Omental fat pad (tissue), 4 donors: Measurements from ENCODE around the gene QSER1. TPM values are rescaled to one million over a fixed set of nuclear protein-coding genes. Genes with fewer than 3 reads are reported as not detected.
"Not testable (repeated sequence)": the region's sequence is repeated elsewhere in the genome, so short reads cannot be mapped to it uniquely, and the experiment has no call there.

Experiments
- ATAC-seq: fragments of 150-250 bp; one replicate; pipeline ENCODE4 v1.9.1; 2016; ENCODE audit warnings: mild to moderate bottlenecking, moderate library complexity; ENCODE audit not compliant: low FRiP score
- DNase-seq: peaks from one replicate; pipeline ENCODE4 v3.0.0-alpha.2; 2019; ENCODE audit warnings: low spot score
- CTCF ChIP-seq, 3 donors: fragments of 450-650 bp; IDR thresholded peaks; one replicate each; pipeline ENCODE4 v1.5.1; 2016 to 2017; ENCODE audit warnings: antibody characterized with exemption in 3 of 3, mild to moderate bottlenecking in 3 of 3, moderate library complexity in 2 of 3
- total RNA-seq, 4 donors: library from RNA; depleted of rRNA; stranded (reverse); fragments of >200 nt; gene quantifications; one replicate each; pipeline ENCODE4 v1.1.0, GENCODE V29; 2016

The QSER1 gene
- total RNA-seq, 4 donors from 2014 or later: 22.6 to 34.2 (median 25.9) TPM

- no peak for DNase-seq
- no peak for ATAC-seq
- TF ChIP-seq CTCF (IDR thresholded peaks at IDR 0.05): no peak
Measured at GRCh38 chr11:32858731-32859130, 33.9 kb upstream of the QSER1 start.

GRCh38 chr11:32861850-32862577, 30.6 kb upstream of the QSER1 start:
- DNase-seq: no peak
- no peak for ATAC-seq
- no peak for TF ChIP-seq CTCF (IDR thresholded peaks at IDR 0.05)

GRCh38 chr11:32864555-32864954, 28.1 kb upstream of the QSER1 start:
- DNase-seq: no peak
- ATAC-seq: no peak
- no peak for TF ChIP-seq CTCF (IDR thresholded peaks at IDR 0.05)

GRCh38 chr11:32868752-32869151, 23.9 kb upstream of the QSER1 start:
- not testable (repeated sequence) for ATAC-seq, DNase-seq

- no peak for ATAC-seq
- no peak for TF ChIP-seq CTCF (IDR thresholded peaks at IDR 0.05)
Measured at GRCh38 chr11:32870676-32871075, 21.9 kb upstream of the QSER1 start.

GRCh38 chr11:32874132-32874531, 18.5 kb upstream of the QSER1 start:
- ATAC-seq (no peak), DNase-seq (no peak)

More at GRCh38 chr11:32870676-32871075, 21.9 kb upstream of the QSER1 start:
- DNase-seq: no peak

GRCh38 chr11:32881286-32881685, 11.3 kb upstream of the QSER1 start:
- DNase-seq (no peak), ATAC-seq (no peak)
- no peak for TF ChIP-seq CTCF (IDR thresholded peaks at IDR 0.05)

More at GRCh38 chr11:32874132-32874531, 18.5 kb upstream of the QSER1 start:
- no peak for TF ChIP-seq CTCF (IDR thresholded peaks at IDR 0.05)
